Chondrocyte (in vitro differentiated cells): ENCODE results near the gene USF1. TPM values are rescaled to one million over a fixed set of nuclear protein-coding genes. Genes with fewer than 3 reads are reported as not detected.

ENCODE experiments used
- DNase-seq: peaks from one replicate; pipeline ENCODE4 v3.0.0; 2021; ENCODE audit warnings: mixed read lengths, low spot score
- H3K27ac Mint-ChIP-seq: one replicate; pipeline ENCODE4 v1.8.0; 2021; ENCODE audit warnings: mild to moderate bottlenecking, moderate library complexity, mixed read lengths; ENCODE audit not compliant: unreplicated experiment
- H3K27me3 Mint-ChIP-seq: 2 replicates; pipeline ENCODE4 v1.8.0; 2021; ENCODE audit warnings: low read depth, mixed read lengths
- H3K36me3 Mint-ChIP-seq: 2 replicates; pipeline ENCODE4 v1.8.0; 2021; ENCODE audit warnings: low read depth, mixed read lengths
- H3K4me1 Mint-ChIP-seq: 2 replicates; pipeline ENCODE4 v1.8.0; 2021; ENCODE audit warnings: low read depth, mild to moderate bottlenecking, mixed read lengths
- H3K4me3 Mint-ChIP-seq: one replicate; pipeline ENCODE4 v1.8.0; 2021; ENCODE audit warnings: mild to moderate bottlenecking, moderate library complexity, mixed read lengths; ENCODE audit not compliant: unreplicated experiment
- H3K9me3 Mint-ChIP-seq: 2 replicates; pipeline ENCODE4 v1.8.0; 2021; ENCODE audit warnings: low read depth, mixed read lengths
- CTCF ChIP-seq: fragments of 200-600 bp; sonication (generic); IDR thresholded peaks from 2 replicates; pipeline ENCODE4 v1.5.0; 2021; ENCODE audit warnings: antibody characterized with exemption, mild to moderate bottlenecking, moderate library complexity
- total RNA-seq: library from RNA; stranded (reverse); gene quantifications from 3 replicates; pipeline ENCODE4 v1.2.1, GENCODE V29; 2021

USF1 gene
- total RNA-seq, 1 donor from 2014 or later: 35.3 TPM

- H3K36me3 Mint-ChIP-seq: no peaks in the 10 kb centered on the region
- TF ChIP-seq CTCF: no peak
- DNase-seq: no peak
- no peak overlapping the region for H3K27ac Mint-ChIP-seq
- H3K27me3 Mint-ChIP-seq: peaks cover 20% of the 10 kb centered on the region
- no peak overlapping the region for H3K4me3 Mint-ChIP-seq
- H3K4me1 Mint-ChIP-seq: no peaks in the 10 kb centered on the region
- H3K9me3 Mint-ChIP-seq: no peaks in the 10 kb centered on the region
These were observed 15.6 kb upstream of the USF1 start for GRCh38 chr1:161061419-161061818.

- Mint-ChIP-seq H3K4me3 (no peak overlapping the region), H3K4me1 (no peaks in the 10 kb centered on the region), H3K27me3 (peaks cover 17% of the 10 kb centered on the region), H3K36me3 (no peaks in the 10 kb centered on the region), H3K27ac (no peak overlapping the region), H3K9me3 (no peaks in the 10 kb centered on the region)
- no peak for TF ChIP-seq CTCF
- DNase-seq: no peak
These were observed 13.5 kb upstream of the USF1 start for GRCh38 chr1:161059293-161059692.

- no peaks in the 10 kb centered on the region for H3K9me3 Mint-ChIP-seq
- H3K27ac Mint-ChIP-seq: no peak overlapping the region
- H3K4me3 Mint-ChIP-seq: no peak overlapping the region
- DNase-seq: no peak
- peak; percentile 34 for TF ChIP-seq CTCF
- no peaks in the 10 kb centered on the region for H3K36me3 Mint-ChIP-seq
- no peaks in the 10 kb centered on the region for H3K4me1 Mint-ChIP-seq
- no peaks in the 10 kb centered on the region for H3K27me3 Mint-ChIP-seq
These were observed 9.0 kb upstream of the USF1 start for GRCh38 chr1:161054805-161055204.

GRCh38 chr1:161054232-161054631 is 8.5 kb upstream of the USF1 start:
- no peaks in the 10 kb centered on the region for H3K36me3 Mint-ChIP-seq
- no peak overlapping the region for H3K27ac Mint-ChIP-seq
- DNase-seq: no peak
- H3K27me3 Mint-ChIP-seq: no peaks in the 10 kb centered on the region
- TF ChIP-seq CTCF: no peak
- H3K4me1 Mint-ChIP-seq: no peaks in the 10 kb centered on the region
- no peak overlapping the region for H3K4me3 Mint-ChIP-seq
- H3K9me3 Mint-ChIP-seq: peaks cover 1% of the 10 kb centered on the region

- Mint-ChIP-seq H3K4me1 (no peaks in the 10 kb centered on the region), H3K9me3 (peaks cover 13% of the 10 kb centered on the region), H3K27me3 (no peaks in the 10 kb centered on the region), H3K27ac (no peak overlapping the region), H3K36me3 (peaks cover 5% of the 10 kb centered on the region), H3K4me3 (no peak overlapping the region)
- TF ChIP-seq CTCF: no peak
- no peak for DNase-seq
These were observed 7.1 kb upstream of the USF1 start for GRCh38 chr1:161052899-161053298.
